Fibroblast of villous mesenchyme (primary cell): Measurements from ENCODE around the gene TTC7B. TPM values are rescaled to one million over a fixed set of nuclear protein-coding genes. Genes with fewer than 3 reads are reported as not detected.

Source experiments
- DNase-seq: peaks from one replicate; pipeline ENCODE4 v3.0.0-alpha.2; 2010; ENCODE audit warnings: low read depth
- H3K4me3 ChIP-seq: 2 replicates; pipeline ENCODE4 v1.5.1; 2011; ENCODE audit warnings: low read depth, mild to moderate bottlenecking, low read length
- CTCF ChIP-seq: IDR thresholded peaks from 2 replicates; pipeline ENCODE4 v1.5.1; 2012; ENCODE audit warnings: low read depth, mild to moderate bottlenecking, low read length; ENCODE audit not compliant: insufficient read depth
- total RNA-seq: library from RNA; depleted of rRNA; stranded (reverse); fragments of >200 nt; gene quantifications from 2 replicates; pipeline ENCODE4 v1.2.3, GENCODE V29; 2012

The TTC7B gene
- total RNA-seq, 1 donor, result 16.8 TPM

DNA sequence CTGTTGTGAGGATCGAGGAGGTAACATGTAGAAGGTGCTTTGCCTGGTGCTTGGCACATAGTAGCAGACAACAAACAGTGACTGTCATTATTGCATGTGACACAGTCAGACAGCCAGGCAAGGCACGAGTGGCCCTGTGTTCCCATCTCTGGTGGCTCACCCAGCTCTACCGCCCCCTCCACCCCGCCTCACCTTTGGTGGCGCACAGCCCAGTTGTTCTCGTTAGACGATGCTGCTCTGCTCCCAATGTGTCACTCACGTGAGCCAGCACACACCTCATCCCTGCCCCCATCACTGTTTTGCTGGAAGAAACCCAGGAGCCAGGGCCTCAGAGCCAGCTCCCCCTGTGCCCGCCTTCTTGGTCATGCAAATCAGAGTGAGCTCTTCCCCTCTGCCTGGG lies 306.1 kb downstream of the TTC7B start:
- DNase-seq, result no peak
- no peak overlapping the region for H3K4me3 ChIP-seq
- no peak for TF ChIP-seq CTCF

DNA sequence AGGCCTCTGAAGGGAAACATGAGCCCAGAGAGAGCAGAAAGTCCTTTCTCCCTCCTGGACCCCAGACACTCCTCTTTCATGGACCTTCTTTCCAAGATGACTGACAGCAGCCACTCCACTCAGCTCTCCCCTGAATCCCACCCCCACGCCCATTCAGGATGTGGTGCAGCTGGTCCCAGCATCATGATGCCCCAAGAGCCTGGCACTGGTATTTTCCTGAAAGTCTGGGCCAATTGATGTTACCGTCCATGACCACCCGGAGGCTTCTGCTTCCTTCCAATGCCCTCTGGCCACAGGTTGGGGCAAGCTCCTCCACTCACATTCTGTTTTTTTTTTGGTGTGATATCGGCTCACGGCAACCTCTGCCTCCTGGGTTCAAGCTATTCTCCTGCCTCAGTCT lies 306.8 kb downstream of the TTC7B start:
- no peak overlapping the region for H3K4me3 ChIP-seq
- TF ChIP-seq CTCF, result no peak
- no peak for DNase-seq

GRCh38 chr14:90508536-90509254 lies 307.5 kb downstream of the TTC7B start:
- DNase-seq, result no peak
- no peak for TF ChIP-seq CTCF
- H3K4me3 ChIP-seq, result no peak overlapping the region

DNA sequence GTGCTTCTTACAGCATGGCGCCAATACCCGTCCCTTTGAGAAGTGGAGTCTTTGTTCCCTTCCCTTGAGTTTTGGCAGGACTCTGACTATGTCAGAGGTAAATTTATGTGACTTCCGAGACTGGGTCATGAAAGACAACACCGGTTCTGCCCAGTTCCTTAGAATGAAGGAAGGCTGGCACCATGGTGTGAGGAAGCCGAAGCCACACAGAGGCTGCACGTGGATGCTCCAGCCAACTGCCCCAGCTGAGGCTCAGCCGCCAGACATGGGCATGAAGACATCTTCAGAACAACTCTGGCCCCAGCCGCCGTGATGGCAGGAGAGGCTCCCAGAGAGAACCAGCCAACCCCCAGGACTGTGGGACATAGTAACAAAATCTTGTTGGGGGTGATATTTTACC lies 308.2 kb downstream of the TTC7B start:
- TF ChIP-seq CTCF, result no peak
- H3K4me3 ChIP-seq, result no peak overlapping the region
- DNase-seq, result no peak

- no peak overlapping the region for H3K4me3 ChIP-seq
- no peak for TF ChIP-seq CTCF
- no peak for DNase-seq
Observed at GRCh38 chr14:90507428-90507827, 308.8 kb downstream of the TTC7B start.

GRCh38 chr14:90506748-90507147 lies 309.5 kb downstream of the TTC7B start:
- no peak overlapping the region for H3K4me3 ChIP-seq
- no peak for DNase-seq
- no peak for TF ChIP-seq CTCF

DNA sequence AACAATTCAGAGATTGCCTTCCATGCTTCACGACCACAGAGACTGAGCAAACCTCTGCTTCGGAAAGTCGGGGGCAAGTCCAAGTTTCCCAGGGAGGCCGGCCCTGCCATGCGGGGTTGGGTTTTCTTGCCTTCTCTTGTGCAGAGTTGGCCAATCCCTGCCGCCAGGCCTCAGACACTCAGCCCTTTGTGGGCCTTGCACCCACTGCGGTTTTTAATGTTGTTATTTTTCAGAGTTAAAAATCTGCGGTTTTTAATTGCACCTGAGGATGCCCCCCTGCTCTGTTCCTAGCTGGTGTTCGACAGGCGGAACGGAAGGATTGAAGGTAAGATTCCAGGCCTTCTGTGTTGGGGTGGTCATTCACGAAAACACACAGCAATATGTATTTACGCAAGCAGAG lies 310.7 kb downstream of the TTC7B start:
- no peak for TF ChIP-seq CTCF
- no peak for DNase-seq
- H3K4me3 ChIP-seq, result no peak overlapping the region
